Upper lobe of left lung (tissue), 4 donors: Measurements from ENCODE around the gene ACACB.

Experiments
- EP300 ChIP-seq, 4 donors: sonication (generic); formaldehyde crosslinking; IDR thresholded peaks; one replicate each; pipeline ENCODE4 v1.5.1; 2017; ENCODE audit warnings: antibody characterized with exemption in 4 of 4, control low read depth in 2 of 4
- POLR2A ChIP-seq, 4 donors: fragments of 450-650 bp; IDR thresholded peaks; one replicate each; pipeline ENCODE4 v1.5.1; 2016 to 2017; ENCODE audit warnings: antibody characterized with exemption in 4 of 4, mild to moderate bottlenecking in 2 of 4
- POLR2AphosphoS5 ChIP-seq, 2 donors: sonication (generic); formaldehyde crosslinking; IDR thresholded peaks; one replicate each; pipeline ENCODE4 v1.5.1; 2017; ENCODE audit warnings: antibody characterized with exemption in 2 of 2
- TF ChIP-seq, protein P1 (sequence below), 6 experiments: fragments of 450-650 bp in 4 of 6; fragments of 200-600 bp in 2 of 6; sonication (generic) in 2 of 6; IDR thresholded peaks; one replicate each; pipeline ENCODE4 v1.5.1; 2016 to 2019; ENCODE audit warnings: antibody characterized with exemption in 6 of 6

- TF ChIP-seq, protein P1, sequence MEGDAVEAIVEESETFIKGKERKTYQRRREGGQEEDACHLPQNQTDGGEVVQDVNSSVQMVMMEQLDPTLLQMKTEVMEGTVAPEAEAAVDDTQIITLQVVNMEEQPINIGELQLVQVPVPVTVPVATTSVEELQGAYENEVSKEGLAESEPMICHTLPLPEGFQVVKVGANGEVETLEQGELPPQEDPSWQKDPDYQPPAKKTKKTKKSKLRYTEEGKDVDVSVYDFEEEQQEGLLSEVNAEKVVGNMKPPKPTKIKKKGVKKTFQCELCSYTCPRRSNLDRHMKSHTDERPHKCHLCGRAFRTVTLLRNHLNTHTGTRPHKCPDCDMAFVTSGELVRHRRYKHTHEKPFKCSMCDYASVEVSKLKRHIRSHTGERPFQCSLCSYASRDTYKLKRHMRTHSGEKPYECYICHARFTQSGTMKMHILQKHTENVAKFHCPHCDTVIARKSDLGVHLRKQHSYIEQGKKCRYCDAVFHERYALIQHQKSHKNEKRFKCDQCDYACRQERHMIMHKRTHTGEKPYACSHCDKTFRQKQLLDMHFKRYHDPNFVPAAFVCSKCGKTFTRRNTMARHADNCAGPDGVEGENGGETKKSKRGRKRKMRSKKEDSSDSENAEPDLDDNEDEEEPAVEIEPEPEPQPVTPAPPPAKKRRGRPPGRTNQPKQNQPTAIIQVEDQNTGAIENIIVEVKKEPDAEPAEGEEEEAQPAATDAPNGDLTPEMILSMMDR (IDR thresholded peaks at IDR 0.05) = no peak
- TF ChIP-seq POLR2AphosphoS5 (IDR thresholded peaks at IDR 0.05) = no peak
- TF ChIP-seq EP300 (IDR thresholded peaks at IDR 0.05) = no peak
- TF ChIP-seq POLR2A (IDR thresholded peaks at IDR 0.05) = no peak
Measured at GRCh38 chr12:109228664-109229063, 112.3 kb downstream of the ACACB start.
